Measurements from ENCODE around the gene ADARB1.

GRCh38 chr21:45146306-45146705, 71.9 kb downstream of the ADARB1 start:
- TF ChIP-seq ZNF512 (tag; IDR thresholded peaks at IDR 0.05) (no peak), PML (IDR thresholded peaks at IDR 0.05; ENCODE audit: low read length) (no peak), CTCF (IDR thresholded peaks at IDR 0.05 in 2 of 3, conservative IDR thresholded peaks at IDR 0.05 in 1 of 3; ENCODE audit: insufficient read depth in 2 of 3, low read depth in 1 of 3, low read length in 3 of 3) (no peak)

All from K562 (cell line).